CD4-positive, alpha-beta T cell treated with Interleukin-2 at 100 ng/mL for 4 hours (primary cell): Measurements from ENCODE around the gene KIAA1549.

ENCODE experiments used
- DNase-seq: peaks from one replicate; pipeline ENCODE4 v3.0.0-alpha.2; 2020; ENCODE audit warnings: low spot score

KIAA1549 gene

GRCh38 chr7:138975343-138976104 lies 5.7 kb downstream of the KIAA1549 start:
- DNase-seq = no peak

- no peak for DNase-seq
Observed at GRCh38 chr7:138974675-138975292, 6.4 kb downstream of the KIAA1549 start.

- DNase-seq = no peak
Observed at GRCh38 chr7:138974103-138974502, 7.1 kb downstream of the KIAA1549 start.

GRCh38 chr7:138970952-138971351 lies 10.2 kb downstream of the KIAA1549 start:
- no peak for DNase-seq

- DNase-seq = no peak
Observed at GRCh38 chr7:138970446-138970845, 10.7 kb downstream of the KIAA1549 start.

GRCh38 chr7:138967159-138967558 lies 14.0 kb downstream of the KIAA1549 start:
- DNase-seq = no peak

GRCh38 chr7:138964624-138965436 lies 16.4 kb downstream of the KIAA1549 start:
- DNase-seq = no peak

- no peak for DNase-seq
Observed at GRCh38 chr7:138963675-138964074, 17.5 kb downstream of the KIAA1549 start.

GRCh38 chr7:138962561-138963270 lies 18.5 kb downstream of the KIAA1549 start:
- no peak for DNase-seq

- no peak for DNase-seq
Observed at GRCh38 chr7:138961159-138961558, 20.0 kb downstream of the KIAA1549 start.

GRCh38 chr7:138958391-138958956 lies 22.7 kb downstream of the KIAA1549 start:
- DNase-seq = no peak

- DNase-seq = no peak
Observed at GRCh38 chr7:138957753-138958390, 23.3 kb downstream of the KIAA1549 start.

GRCh38 chr7:138957217-138957616 lies 24.0 kb downstream of the KIAA1549 start:
- DNase-seq = no peak

GRCh38 chr7:138954545-138955475 lies 26.4 kb downstream of the KIAA1549 start:
- DNase-seq = no peak

- no peak for DNase-seq
Observed at GRCh38 chr7:138952791-138953190, 28.4 kb downstream of the KIAA1549 start.

- no peak for DNase-seq
Observed at GRCh38 chr7:138951953-138952352, 29.2 kb downstream of the KIAA1549 start.

GRCh38 chr7:138949421-138950088 lies 31.6 kb downstream of the KIAA1549 start:
- no peak for DNase-seq

GRCh38 chr7:138948403-138948802 lies 32.8 kb downstream of the KIAA1549 start:
- DNase-seq = no peak

GRCh38 chr7:138945821-138946220 lies 35.4 kb downstream of the KIAA1549 start:
- no peak for DNase-seq

- no peak for DNase-seq
Observed at GRCh38 chr7:138945154-138945553, 36.0 kb downstream of the KIAA1549 start.
